GM06990 (cell line): ENCODE data around the gene CAPN10.

Source experiments
- DNase-seq: peaks from one replicate; pipeline ENCODE4 v3.0.0-alpha.2; 2011; ENCODE audit not compliant: insufficient read length; ENCODE audit errors: extremely low read depth
- H3K27me3 ChIP-seq: replicated peaks from 2 replicates; pipeline ENCODE4 v1.6.0; 2011; ENCODE audit warnings: low read length; ENCODE audit not compliant: control insufficient read depth, insufficient read depth
- H3K36me3 ChIP-seq: 2 replicates; pipeline ENCODE4 v1.5.1; 2011; ENCODE audit warnings: low read length; ENCODE audit not compliant: control insufficient read depth, insufficient read depth
- H3K4me3 ChIP-seq: replicated peaks from 2 replicates; pipeline ENCODE4 v1.5.1; 2011; ENCODE audit warnings: low read depth, mild to moderate bottlenecking, control low read depth, low read length
- CTCF ChIP-seq: IDR thresholded peaks from 2 replicates; pipeline ENCODE4 v1.5.1; 2011; ENCODE audit warnings: low read length, control low read depth, mild to moderate bottlenecking, inconsistent platforms; ENCODE audit not compliant: insufficient read depth, poor library complexity, severe bottlenecking

CAPN10 gene

GRCh38 chr2:240584486-240585031 lies 2.0 kb upstream of the CAPN10 start:
- Histone ChIP-seq H3K36me3 (peaks cover 5% of the 10 kb centered on the region), H3K27me3 (no peaks in the 10 kb centered on the region), H3K4me3 (peak overlapping the region; percentile 79)
- no peak for TF ChIP-seq CTCF
- DNase-seq, result peak; percentile 82

- Histone ChIP-seq H3K27me3 (no peaks in the 10 kb centered on the region), H3K36me3 (peaks cover 6% of the 10 kb centered on the region), H3K4me3 (peak overlapping the region; percentile 79)
- no peak for TF ChIP-seq CTCF
- no peak for DNase-seq
These were observed 1.4 kb upstream of the CAPN10 start for GRCh38 chr2:240585101-240585500.

- no peak for TF ChIP-seq CTCF
- H3K27me3 ChIP-seq, result no peaks in the 10 kb centered on the region
- H3K4me3 ChIP-seq, result peak overlapping the region; percentile 79
- H3K36me3 ChIP-seq, result peaks cover 9% of the 10 kb centered on the region
- DNase-seq, result peak; percentile 39
These were observed 795 bp upstream of the CAPN10 start for GRCh38 chr2:240585681-240586197.

- peak overlapping the region; percentile 79 for H3K4me3 ChIP-seq
- DNase-seq, result no peak
- peaks cover 23% of the 10 kb centered on the region for H3K36me3 ChIP-seq
- no peak for TF ChIP-seq CTCF
- H3K27me3 ChIP-seq, result no peaks in the 10 kb centered on the region
These were observed 626 bp downstream of the CAPN10 start for GRCh38 chr2:240586919-240587800.

- Histone ChIP-seq H3K27me3 (no peaks in the 10 kb centered on the region), H3K4me3 (peak overlapping the region; percentile 79), H3K36me3 (peaks cover 28% of the 10 kb centered on the region)
- no peak for TF ChIP-seq CTCF
- no peak for DNase-seq
These were observed 1.6 kb downstream of the CAPN10 start for GRCh38 chr2:240588006-240588655.
